Measurements from ENCODE around the gene PDE2A.

Gene PDE2A

DNA sequence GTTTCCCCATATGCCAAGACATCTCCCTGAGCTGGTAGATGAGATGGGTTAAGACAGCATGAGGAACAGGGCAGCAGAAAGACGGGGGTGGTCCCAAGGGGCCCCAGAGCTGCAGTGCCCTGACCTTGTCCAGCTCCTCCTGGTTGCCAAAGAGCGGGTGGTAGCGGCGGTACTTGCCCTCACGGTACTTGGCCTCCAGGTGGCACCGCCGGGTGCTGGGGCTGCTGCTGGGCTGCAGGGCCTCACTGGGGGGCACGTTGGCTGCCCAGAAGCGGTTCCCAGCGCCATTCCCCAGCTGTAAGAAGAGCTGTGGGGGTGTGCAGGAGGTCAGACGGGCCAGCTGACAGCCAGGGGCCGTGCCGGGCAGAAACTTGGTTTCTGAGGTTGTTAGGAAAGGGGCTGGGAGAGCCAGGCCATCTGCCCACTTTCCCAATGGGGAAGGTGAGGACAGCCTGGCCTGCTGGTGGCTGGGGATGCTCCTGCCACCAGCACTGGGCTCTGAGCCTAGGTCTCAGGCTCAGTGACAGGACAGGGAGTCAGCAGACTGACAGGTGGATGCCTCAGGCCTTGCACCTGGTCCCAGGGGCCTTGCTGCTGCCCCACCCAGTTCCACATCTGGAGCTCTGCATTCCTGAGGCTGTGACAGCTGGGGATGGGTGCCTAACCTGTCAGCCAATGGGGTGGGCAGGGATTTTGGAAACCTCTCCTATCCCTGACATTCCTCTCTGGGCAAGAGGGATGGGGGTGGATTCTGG, 30.0 kb upstream of the PDE2A start:
- DNase-seq: no peak

DNA sequence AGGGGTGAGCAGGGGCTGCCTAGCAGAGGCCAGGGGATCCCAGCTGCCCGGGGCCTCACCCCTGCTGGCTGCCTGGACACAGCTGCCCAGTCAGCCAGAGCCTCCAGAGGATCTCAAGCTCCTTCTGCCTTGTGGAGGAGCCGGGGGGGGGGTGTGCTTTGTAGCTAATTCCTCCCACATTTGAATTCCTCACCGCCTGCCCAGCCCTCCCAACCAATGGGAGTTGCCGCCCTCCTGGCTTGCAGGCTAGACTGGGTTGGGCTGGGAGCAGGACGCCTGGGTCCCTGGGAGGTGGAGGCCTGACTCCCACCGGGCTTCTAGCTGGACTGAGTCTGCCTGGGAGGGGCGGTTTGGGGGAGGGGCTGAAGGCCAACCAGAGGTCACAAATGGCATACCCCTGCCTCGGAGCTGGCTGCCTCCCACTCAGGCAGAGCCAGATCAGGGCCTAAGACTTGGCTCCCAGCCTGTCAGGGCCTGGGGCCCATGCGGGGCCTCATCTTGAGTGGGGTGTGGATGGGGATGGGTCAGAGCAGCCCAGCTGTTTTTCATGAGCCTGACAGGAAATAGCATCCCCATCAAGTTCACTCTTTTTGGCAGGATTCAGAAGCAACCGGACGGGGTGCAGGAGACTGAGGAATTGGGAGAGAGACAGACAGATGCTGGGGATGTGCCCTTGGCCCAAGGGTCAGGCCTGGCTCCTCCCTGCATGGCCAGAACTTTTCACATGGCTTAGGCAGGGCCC, 29.2 kb upstream of the PDE2A start:
- DNase-seq: peak; percentile 85

DNA sequence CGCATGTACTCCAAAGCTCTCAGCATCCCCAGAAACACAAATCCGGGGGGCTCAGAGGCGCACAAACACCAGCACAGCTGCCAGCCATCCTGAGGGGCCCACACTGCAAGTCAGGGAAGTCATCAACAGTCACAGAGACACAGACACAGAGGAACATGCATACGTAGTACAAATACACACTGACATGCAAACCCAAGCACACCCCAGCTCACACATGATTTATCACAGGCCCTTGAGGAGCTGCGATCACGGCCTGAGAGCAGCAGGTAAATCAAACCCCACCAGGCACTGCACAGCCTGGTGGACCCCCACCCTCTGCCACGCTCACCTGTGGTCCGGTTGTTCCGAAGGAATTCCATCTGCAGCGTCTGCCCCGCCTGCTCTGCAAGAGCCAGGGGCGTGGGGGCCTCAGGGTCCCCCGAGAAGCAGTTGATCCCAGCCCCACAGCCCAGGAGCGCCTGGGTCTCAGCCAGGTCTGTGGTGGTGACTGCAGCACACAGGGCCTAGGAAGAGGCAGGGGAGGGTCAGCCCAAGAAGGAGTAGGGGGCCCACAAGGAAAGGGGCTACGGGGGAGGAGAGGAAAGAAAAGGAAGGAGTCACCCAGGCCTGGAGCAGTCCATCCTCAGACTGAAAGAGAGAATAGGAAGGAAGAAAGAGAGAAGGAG, 28.5 kb upstream of the PDE2A start:
- DNase-seq: no peak

- no peak for DNase-seq
Measured at GRCh38 chr11:72702096-72702495, 27.9 kb upstream of the PDE2A start.

DNA sequence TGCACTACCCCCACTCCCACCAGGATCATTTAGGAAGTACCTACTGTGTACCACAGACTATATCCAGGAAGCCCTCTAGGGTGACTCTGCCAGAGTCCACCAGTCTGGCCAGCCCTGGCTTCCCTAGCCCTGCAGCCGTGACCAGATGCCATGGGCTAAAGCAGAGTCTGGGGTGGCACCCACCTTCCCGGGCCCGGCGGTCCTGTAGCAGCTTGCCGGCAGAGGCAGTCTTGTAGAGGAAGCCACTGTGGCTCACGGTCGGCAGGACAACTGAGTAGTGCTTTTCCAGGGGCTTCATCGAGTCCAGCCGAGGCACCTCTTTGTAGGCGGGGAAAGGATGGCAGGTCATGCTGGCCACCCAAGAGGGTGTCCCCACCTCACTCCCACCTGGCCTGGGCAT, 27.2 kb upstream of the PDE2A start:
- DNase-seq: no peak

- peak; percentile 28 for DNase-seq
Measured at GRCh38 chr11:72700146-72700545, 25.9 kb upstream of the PDE2A start.

- no peak for DNase-seq
Measured at GRCh38 chr11:72697814-72698213, 23.6 kb upstream of the PDE2A start.

GRCh38 chr11:72696866-72697700, 22.9 kb upstream of the PDE2A start:
- no peak for DNase-seq

DNA sequence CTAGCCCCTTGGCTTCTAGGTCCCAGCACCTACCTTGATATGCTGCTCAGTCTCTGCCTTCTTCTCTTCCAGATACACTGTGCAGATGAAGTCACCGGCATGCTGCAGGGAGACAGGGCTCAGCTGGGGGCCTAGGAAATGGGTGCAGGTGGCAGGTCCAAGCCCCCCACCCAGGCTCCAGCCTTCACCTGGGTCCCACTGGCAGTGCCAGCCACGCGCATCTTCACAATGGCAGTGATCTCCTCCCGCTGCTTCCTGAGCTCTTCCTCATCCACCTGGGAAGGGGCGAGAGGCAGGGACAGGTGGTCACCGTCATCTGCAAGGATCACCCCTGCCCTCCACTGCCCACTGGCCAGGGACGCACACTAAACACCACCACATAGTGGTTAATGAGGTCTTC, 21.1 kb upstream of the PDE2A start:
- no peak for DNase-seq

DNA sequence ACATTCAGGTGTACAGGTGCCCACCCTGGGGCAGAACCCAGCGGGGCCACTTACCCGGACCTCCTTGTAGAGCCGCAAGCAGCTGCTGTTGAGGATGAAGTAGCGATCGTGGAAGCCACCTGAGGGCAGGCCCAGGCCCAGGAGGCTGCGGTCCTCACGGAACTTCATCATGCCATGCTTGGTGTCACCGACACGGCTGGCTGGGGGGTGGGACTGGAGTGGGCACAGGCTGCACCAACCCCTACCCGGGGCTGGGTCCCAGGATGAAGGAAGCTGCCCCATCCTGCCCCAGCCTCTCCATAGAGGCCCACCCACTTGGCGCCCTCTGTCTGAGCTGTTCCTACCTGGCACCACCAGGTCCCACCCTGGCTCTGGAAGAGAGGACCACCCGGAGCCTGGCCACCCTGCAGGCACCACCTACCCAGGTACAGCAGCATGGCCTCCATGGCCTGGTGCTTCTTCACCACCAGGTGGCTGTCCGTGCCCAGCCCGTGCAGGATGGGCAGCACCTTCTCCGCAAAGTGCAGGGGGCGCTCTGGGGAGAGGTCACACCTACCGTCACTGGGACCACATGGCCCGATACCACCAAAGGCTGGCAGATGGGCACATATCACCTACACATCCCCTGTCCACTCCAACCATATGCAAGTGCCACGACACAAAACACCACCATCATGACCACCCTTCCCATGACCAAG, 19.2 kb upstream of the PDE2A start:
- DNase-seq: no peak

GRCh38 chr11:72692498-72693237, 18.4 kb upstream of the PDE2A start:
- no peak for DNase-seq

- DNase-seq: peak; percentile 30
Measured at GRCh38 chr11:72690166-72690565, 15.9 kb upstream of the PDE2A start.

DNA sequence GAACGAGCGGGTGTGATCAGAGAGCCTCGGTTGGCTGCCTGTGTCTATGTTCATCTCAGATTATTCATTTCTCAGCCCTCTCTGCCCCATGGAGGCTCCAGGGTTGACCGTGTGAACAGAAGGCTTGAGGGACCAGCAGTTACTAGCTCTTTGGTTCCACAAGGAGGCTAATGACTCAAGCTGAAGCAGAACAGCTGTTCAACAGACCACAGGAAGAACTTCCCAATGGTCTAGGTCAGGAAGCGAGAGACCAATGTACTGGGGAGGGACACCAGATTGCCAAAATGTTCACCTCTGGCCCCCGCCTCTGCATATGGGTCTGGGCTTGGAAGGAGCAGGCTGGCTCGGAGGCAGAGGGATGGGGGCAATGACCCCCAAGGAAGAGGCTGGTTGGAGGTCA, 14.7 kb upstream of the PDE2A start:
- no peak for DNase-seq

DNA sequence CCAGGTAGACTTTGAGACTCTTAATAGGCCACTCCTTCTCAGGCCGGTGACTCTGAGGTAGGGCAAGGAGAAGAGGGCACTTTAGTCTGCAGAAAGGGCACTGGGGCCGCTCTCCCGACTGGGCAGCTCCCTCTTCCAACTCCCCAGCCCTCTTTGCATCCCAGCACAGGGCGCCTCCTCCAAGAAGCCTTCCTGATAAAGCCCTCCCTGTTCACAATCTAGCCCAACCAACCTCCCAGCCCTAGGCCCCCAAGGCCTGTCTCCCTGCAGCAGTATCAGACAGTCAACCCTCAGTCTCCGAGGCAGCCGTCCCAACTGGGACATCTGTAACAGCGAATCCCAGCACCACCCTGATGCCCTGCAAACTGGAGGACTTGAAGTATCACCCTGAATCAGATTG, 14.3 kb upstream of the PDE2A start:
- DNase-seq: no peak

DNA sequence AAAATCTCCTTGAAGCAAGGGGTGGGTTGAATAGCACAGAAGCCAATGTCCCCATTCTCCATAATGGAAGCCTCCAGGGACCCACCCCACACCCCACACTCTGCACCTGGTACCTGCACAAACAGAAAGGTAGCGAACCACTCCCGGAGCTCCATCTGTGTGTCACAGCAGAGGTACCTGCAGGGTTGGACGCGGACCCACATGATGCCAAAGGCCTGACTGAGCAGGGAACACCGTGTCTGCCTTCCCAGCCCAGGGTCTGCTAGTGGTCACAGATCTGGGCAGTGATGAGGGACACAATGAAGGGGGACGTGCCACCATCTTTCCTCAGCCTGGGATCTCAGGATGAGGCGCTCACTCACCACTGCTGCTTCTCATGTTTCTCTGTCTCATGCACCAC, 13.1 kb upstream of the PDE2A start:
- DNase-seq: no peak

- DNase-seq: peak; percentile 68
Measured at GRCh38 chr11:72686639-72687220, 12.5 kb upstream of the PDE2A start.

GRCh38 chr11:72685560-72686480, 11.6 kb upstream of the PDE2A start:
- peak; percentile 68 for DNase-seq

- DNase-seq: peak; percentile 47
Measured at GRCh38 chr11:72684236-72684912, 10.2 kb upstream of the PDE2A start.

- DNase-seq: peak; percentile 24
Measured at GRCh38 chr11:72683782-72684200, 9.6 kb upstream of the PDE2A start.

- no peak for DNase-seq
Measured at GRCh38 chr11:72682858-72683243, 8.6 kb upstream of the PDE2A start.
